Measurements from ENCODE around the gene LMNTD2. TPM values are rescaled to one million over a fixed set of nuclear protein-coding genes. Genes with fewer than 3 reads are reported as not detected.

Gene LMNTD2
- polyA plus RNA-seq, 2 of the 4 experiments (the other 2 are of a cell fraction), result 2.2 to 3.5 TPM

- Histone ChIP-seq H3K4me3 (peak within 1 kb of the TSS; percentile 91), H3K9me3 (no peaks in the 10 kb centered on the region), H3K4me1 (peaks cover 26% of the 10 kb centered on the region), H3K4me2 (peak within 1 kb of the TSS; percentile 100), H3K27ac (peak within 1 kb of the TSS; percentile 97 to 98)
- WGBS (ENCODE audit: missing lambda C conversion rate), result 0% methylated on average over 7 of the region's 99 CpGs
- CTCF ChIA-PET, result interaction anchor here (0.6 to 1.8 kb wide), 3 partner anchors 13 to 83 kb away, joined by 3 to 6 read pairs (median 3); no protein-coding TSS in a partner anchor
- FAIRE-seq (no peak), ATAC-seq (peak; percentile 90 to 91), DNase-seq (ENCODE audit: low read depth in 1 of 2, low spot score in 1 of 2) (peak; percentile 95 to 98)
- POLR2A ChIA-PET, result interaction anchor here (0.7 to 1.1 kb wide), 19 partner anchors 9 to 233 kb away, joined by 3 to 7 read pairs (median 4); partner anchors contain the start of genes HRAS, LMNTD2, RPLP2 and TMEM80
- TF ChIP-seq E2F6 (IDR thresholded peaks at IDR 0.05; ENCODE audit: borderline replicate concordance, low read depth) (peak; percentile 62; the same call in 1 of the 2 replicates), MYC (IDR thresholded peaks at IDR 0.05; ENCODE audit: borderline replicate concordance, low read length) (0 out of 2 replicates have a peak, but pooled peaks have one; percentile 68), ZC3H11A (IDR thresholded peaks at IDR 0.05) (no peak), KDM5A (IDR thresholded peaks at IDR 0.05) (0 out of 2 replicates have a peak, but pooled peaks have one; percentile 22), MAZ (IDR thresholded peaks at IDR 0.05; ENCODE audit: borderline replicate concordance, low read depth, low read length) (no peak), NR3C1 (IDR thresholded peaks at IDR 0.05) (no peak), ZNF302 (CRISPR knock-in tag; IDR thresholded peaks at IDR 0.05) (no peak), HOXB13 (CRISPR knock-in tag; IDR thresholded peaks at IDR 0.05; ENCODE audit: low read depth) (no peak), HDAC2 (IDR thresholded peaks at IDR 0.05) (no peak), POLR2A (IDR thresholded peaks at IDR 0.05; ENCODE audit: low read length) (peak; percentile 45), CHD2 (IDR thresholded peaks at IDR 0.05; ENCODE audit: low read length, partially characterized antibody) (peak; percentile 22), KDM1A (IDR thresholded peaks at IDR 0.05; ENCODE audit: low read depth) (no peak), PHF8 (IDR thresholded peaks at IDR 0.05; ENCODE audit: borderline replicate concordance, low read depth) (peak; percentile 53; the same call in 1 of the 2 replicates), TFCP2L1 (CRISPR knock-in tag; IDR thresholded peaks at IDR 0.05) (0 out of 2 replicates have a peak, but pooled peaks have one; percentile 64), MAX (IDR thresholded peaks at IDR 0.05) (peak; percentile 82), BHLHE40 (IDR thresholded peaks at IDR 0.05; ENCODE audit: low read depth, low read length) (peak; percentile 93), SREBF2 (IDR thresholded peaks at IDR 0.05) (no peak), SMC3 (IDR thresholded peaks at IDR 0.05) (no peak), JUN (IDR thresholded peaks at IDR 0.05) (peak; percentile 80 to 86; a peak in 3 of 5 replicates), HMGXB4 (CRISPR knock-in tag; IDR thresholded peaks at IDR 0.05; ENCODE audit: borderline replicate concordance) (no peak), GATA3 (IDR thresholded peaks at IDR 0.05; ENCODE audit: borderline replicate concordance) (peak; percentile 80), BCL3 (IDR thresholded peaks at IDR 0.05) (peak; percentile 74; the same call in 2 of the 3 replicates)
Observed at GRCh38 chr11:575996-576768, 15.6 kb upstream of the LMNTD2 start, which contains the start of gene PHRF1. Gene PHRF1, plus strand, starts transcription at chr11:576470. Its CDS starts 5,043 bp downstream, at chr11:581513.
